PFSK-1 (cell line): ENCODE data around the gene ADAM15.

Source experiments
- POLR2AphosphoS5 ChIP-seq: IDR thresholded peaks from 2 replicates; pipeline ENCODE4 v1.6.1; 2012; ENCODE audit warnings: low read depth, mild to moderate bottlenecking, control low read depth, low read length, moderate library complexity
- SIN3A ChIP-seq: IDR thresholded peaks from 2 replicates; pipeline ENCODE4 v1.6.1; 2012; ENCODE audit warnings: mild to moderate bottlenecking, low read length, moderate library complexity, borderline replicate concordance; ENCODE audit not compliant: insufficient read depth
- TAF1 ChIP-seq: IDR thresholded peaks from 2 replicates; pipeline ENCODE4 v1.6.1; 2012; ENCODE audit warnings: low read length, control low read depth, borderline replicate concordance; ENCODE audit not compliant: insufficient read depth

DNA sequence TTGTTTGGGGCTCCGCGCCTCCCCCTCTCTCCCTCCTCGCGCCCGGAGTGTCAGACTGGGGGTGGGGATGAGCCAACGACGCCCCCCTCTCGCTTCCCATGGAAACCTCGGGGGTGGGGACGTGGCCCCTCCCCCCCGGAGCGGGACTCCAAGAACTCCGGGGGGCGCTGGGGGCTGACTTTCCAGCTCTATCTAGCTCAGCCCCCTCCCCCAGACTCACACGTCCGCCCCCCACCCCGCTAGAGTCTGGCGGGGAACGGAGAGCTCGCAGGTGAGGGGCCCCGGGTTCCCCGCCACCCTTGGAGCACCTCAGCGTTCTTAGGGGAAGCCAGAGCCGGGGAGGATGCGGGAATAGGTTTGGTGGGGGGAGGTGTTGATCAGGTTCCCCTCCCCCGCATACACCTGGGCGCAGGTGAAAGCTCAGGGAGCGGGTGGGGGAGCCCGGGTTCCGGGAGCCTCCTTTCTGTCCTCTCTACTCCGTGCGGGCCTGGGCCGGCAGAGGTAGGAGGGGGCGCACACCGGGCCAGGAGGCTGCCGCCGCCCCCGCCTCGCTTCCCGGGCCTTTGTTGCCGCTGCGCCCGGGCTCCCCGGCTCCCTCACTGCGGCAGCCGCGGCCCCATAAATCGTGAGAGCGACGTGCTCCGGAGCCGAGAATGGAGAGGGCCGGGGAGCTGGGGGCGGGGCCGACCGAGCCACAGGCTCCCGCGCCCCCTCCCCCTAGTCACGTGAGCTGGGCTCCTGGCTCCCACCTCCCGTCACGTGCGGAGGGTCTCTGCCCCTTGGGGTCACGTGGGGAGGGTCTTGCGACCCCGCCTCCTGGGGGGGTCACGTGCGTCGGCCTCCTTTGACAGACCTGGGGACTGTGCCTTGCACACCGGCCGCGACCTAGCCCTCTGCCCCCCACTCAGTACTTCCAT lies 29.5 kb downstream of the ADAM15 start:
- TF ChIP-seq SIN3A (no peak), TAF1 (no peak), POLR2AphosphoS5 (no peak)
